HepG2 (cell line): ENCODE data around the gene TBC1D3K. TPM values are rescaled to one million over a fixed set of nuclear protein-coding genes. Genes with fewer than 3 reads are reported as not detected.

Source experiments
- CBX1 ChIP-seq: IDR thresholded peaks from one replicate; pipeline ENCODE4 v1.6.1; 2016; ENCODE audit warnings: antibody characterized with exemption, low read depth
- DNMT3B ChIP-seq: conservative IDR thresholded peaks from 2 replicates; pipeline ENCODE4 v1.6.1; 2016; ENCODE audit warnings: missing biosample characterization, control low read depth
- HNF1A ChIP-seq, 2 experiments: sonication (generic) in 1 of 2; formaldehyde crosslinking in 1 of 2; IDR thresholded peaks; 2 replicates each; pipeline versions ENCODE4 v1.4.0 to v1.6.1; 2016 to 2020; ENCODE audit warnings: borderline replicate concordance in 1 of 2, low read depth in 1 of 2, mild to moderate bottlenecking in 1 of 2, missing genetic modification reagents in 1 of 2
- HNRNPK ChIP-seq: fragments of 200-400 bp; formaldehyde crosslinking; IDR thresholded peaks from 2 replicates; pipeline ENCODE4 v1.6.1; 2018; ENCODE audit warnings: low read length, low read depth, moderate library complexity, mild to moderate bottlenecking; ENCODE audit not compliant: poor library complexity, severe bottlenecking
- JUN ChIP-seq: sonication (generic); formaldehyde crosslinking; IDR thresholded peaks from 2 replicates; pipeline ENCODE4 v1.4.0; 2020; ENCODE audit warnings: mild to moderate bottlenecking, missing genetic modification reagents
- KDM5A ChIP-seq: fragments of 200-600 bp; sonication (generic); IDR thresholded peaks from 2 replicates; pipeline ENCODE4 v1.7.0; 2018; ENCODE audit warnings: antibody characterized with exemption, mild to moderate bottlenecking, low read length, borderline replicate concordance
- MED1 ChIP-seq: sonication (generic); formaldehyde crosslinking; IDR thresholded peaks from 2 replicates; pipeline ENCODE4 v1.4.0; 2020; ENCODE audit warnings: missing genetic modification reagents
- MED8 ChIP-seq: sonication (generic); formaldehyde crosslinking; IDR thresholded peaks from 2 replicates; pipeline ENCODE4 v1.8.1; 2023; ENCODE audit warnings: mild to moderate bottlenecking, missing genetic modification reagents; ENCODE audit not compliant: insufficient replicate concordance
- MYC ChIP-seq: sonication (generic); formaldehyde crosslinking; IDR thresholded peaks from 2 replicates; pipeline ENCODE4 v1.9.0; 2021; ENCODE audit warnings: missing genetic modification reagents, borderline replicate concordance
- PBX3 ChIP-seq: sonication (generic); formaldehyde crosslinking; IDR thresholded peaks from 2 replicates; pipeline ENCODE4 v1.8.1; 2023; ENCODE audit warnings: missing genetic modification reagents, inconsistent platforms, borderline replicate concordance
- PCBP1 ChIP-seq: fragments of 200-400 bp; formaldehyde crosslinking; IDR thresholded peaks from 2 replicates; pipeline ENCODE4 v1.6.1; 2017; ENCODE audit warnings: mild to moderate bottlenecking, low read depth, low read length, borderline replicate concordance
- RBFOX2 ChIP-seq: fragments of 200-400 bp; formaldehyde crosslinking; IDR thresholded peaks from 2 replicates; pipeline ENCODE4 v1.6.1; 2017; ENCODE audit warnings: low read depth, mild to moderate bottlenecking, low read length
- TBL1XR1 ChIP-seq: fragments of 150-350 bp; IDR thresholded peaks from 2 replicates; pipeline ENCODE4 v1.6.1; 2014; ENCODE audit warnings: borderline replicate concordance, low read length; ENCODE audit not compliant: partially characterized antibody
- THAP11 ChIP-seq: IDR thresholded peaks from 2 replicates; pipeline ENCODE4 v1.6.1; 2016; ENCODE audit warnings: missing biosample characterization, missing genetic modification reagents
- TOE1 ChIP-seq: sonication (generic); formaldehyde crosslinking; IDR thresholded peaks from 2 replicates; pipeline ENCODE4 v1.4.0; 2020; ENCODE audit warnings: mild to moderate bottlenecking, missing genetic modification reagents
- WIZ ChIP-seq: sonication (generic); formaldehyde crosslinking; IDR thresholded peaks from 2 replicates; pipeline ENCODE4 v1.5.1; 2020; ENCODE audit warnings: mild to moderate bottlenecking, missing genetic modification reagents
- ZBTB1 ChIP-seq: sonication (generic); formaldehyde crosslinking; IDR thresholded peaks from 2 replicates; pipeline ENCODE4 v1.4.0; 2020; ENCODE audit warnings: missing genetic modification reagents, borderline replicate concordance
- ZBTB33 ChIP-seq: sonication (generic); formaldehyde crosslinking; IDR thresholded peaks from 2 replicates; pipeline ENCODE4 v1.4.0; 2020; ENCODE audit warnings: missing genetic modification reagents
- ZFP1 ChIP-seq: IDR thresholded peaks from 2 replicates; pipeline ENCODE4 v1.6.1; 2016
- ZNF597 ChIP-seq: sonication (generic); formaldehyde crosslinking; IDR thresholded peaks from 2 replicates; pipeline ENCODE4 v1.5.0; 2020; ENCODE audit warnings: missing genetic modification reagents
- polyA plus RNA-seq, 8 experiments: library from polyadenylated mRNA; depleted of rRNA in 3 of 8; stranded (reverse) in 7 of 8; unstranded in 1 of 8; fragments of >200 nt; fragmentation: Illumina TruSeq in 4 of 8; extraction: Trizol in 4 of 8; gene quantifications; 2 replicates each; pipeline versions ENCODE4 v1.2.1 to v1.2.3, GENCODE V29; 2011 to 2016; ENCODE audit warnings: low read depth in 4 of 8, missing spikeins in 1 of 8, mixed read lengths in 1 of 8; ENCODE audit not compliant: insufficient read depth in 1 of 8
- total RNA-seq, 5 experiments: library from RNA; depleted of rRNA; stranded (reverse); fragments of >200 nt; fragmentation: Illumina TruSeq; extraction: Trizol; gene quantifications; 2 replicates each; pipeline ENCODE4 v1.2.3, GENCODE V29; 2016; ENCODE audit warnings: low read depth in 1 of 5

Gene TBC1D3K
- total and polyA plus RNA-seq, 2 of the 13 experiments (the other 11 are each of a cell fraction or from before 2014, with no cell fraction given) = not detected

- TF ChIP-seq MED8 = no peak
- TF ChIP-seq TBL1XR1 = no peak
- no peak for TF ChIP-seq ZNF597 (CRISPR knock-in tag)
- TF ChIP-seq MED1 (CRISPR knock-in tag) = peak; percentile 65
- no peak for TF ChIP-seq ZBTB1 (CRISPR knock-in tag)
- no peak for TF ChIP-seq WIZ (CRISPR knock-in tag)
- TF ChIP-seq PCBP1 = no peak
- TF ChIP-seq TOE1 (CRISPR knock-in tag) = no peak
- no peak for TF ChIP-seq KDM5A
- TF ChIP-seq HNRNPK = no peak
- no peak for TF ChIP-seq ZFP1 (CRISPR knock-in tag)
- no peak for TF ChIP-seq HNF1A (IDR thresholded peaks at IDR 0.05; ENCODE audit: low read depth)
- TF ChIP-seq HNF1A (CRISPR knock-in tag; IDR thresholded peaks at IDR 0.05; ENCODE audit: borderline replicate concordance) = no peak
- TF ChIP-seq CBX1 = no peak
- TF ChIP-seq RBFOX2 = no peak
- no peak for TF ChIP-seq DNMT3B (CRISPR knock-in tag)
- no peak for TF ChIP-seq JUN (CRISPR knock-in tag)
- TF ChIP-seq MYC (CRISPR knock-in tag) = no peak
- no peak for TF ChIP-seq ZBTB33 (CRISPR knock-in tag)
- no peak for TF ChIP-seq PBX3 (CRISPR knock-in tag)
- no peak for TF ChIP-seq THAP11
Observed at GRCh38 chr17:37885136-37885535, 39.1 kb upstream of the TBC1D3K start (continued).
